Fibroblast of the aortic adventitia (primary cell): Measurements from ENCODE around the gene PAPSS1. TPM values are rescaled to one million over a fixed set of nuclear protein-coding genes. Genes with fewer than 3 reads are reported as not detected.

Experiments used
- DNase-seq: peaks from one replicate; pipeline ENCODE4 v3.0.0-alpha.2; 2010; ENCODE audit warnings: low read depth
- H3K4me3 ChIP-seq: 2 replicates; pipeline ENCODE4 v1.5.1; 2011; ENCODE audit warnings: low read depth, mild to moderate bottlenecking, control low read depth, low read length, moderate library complexity
- total RNA-seq: library from RNA; depleted of rRNA; stranded (reverse); fragments of >200 nt; gene quantifications from 2 replicates; pipeline ENCODE4 v1.2.3, GENCODE V29; 2012; ENCODE audit warnings: low replicate concordance
- TF ChIP-seq, protein P1 (sequence below): IDR thresholded peaks from 2 replicates; pipeline ENCODE4 v1.5.1; 2011; ENCODE audit warnings: mild to moderate bottlenecking, low read length, control low read depth, inconsistent platforms; ENCODE audit not compliant: insufficient read depth

PAPSS1 gene
- total RNA-seq, 1 donor, result 62.0 TPM

DNA sequence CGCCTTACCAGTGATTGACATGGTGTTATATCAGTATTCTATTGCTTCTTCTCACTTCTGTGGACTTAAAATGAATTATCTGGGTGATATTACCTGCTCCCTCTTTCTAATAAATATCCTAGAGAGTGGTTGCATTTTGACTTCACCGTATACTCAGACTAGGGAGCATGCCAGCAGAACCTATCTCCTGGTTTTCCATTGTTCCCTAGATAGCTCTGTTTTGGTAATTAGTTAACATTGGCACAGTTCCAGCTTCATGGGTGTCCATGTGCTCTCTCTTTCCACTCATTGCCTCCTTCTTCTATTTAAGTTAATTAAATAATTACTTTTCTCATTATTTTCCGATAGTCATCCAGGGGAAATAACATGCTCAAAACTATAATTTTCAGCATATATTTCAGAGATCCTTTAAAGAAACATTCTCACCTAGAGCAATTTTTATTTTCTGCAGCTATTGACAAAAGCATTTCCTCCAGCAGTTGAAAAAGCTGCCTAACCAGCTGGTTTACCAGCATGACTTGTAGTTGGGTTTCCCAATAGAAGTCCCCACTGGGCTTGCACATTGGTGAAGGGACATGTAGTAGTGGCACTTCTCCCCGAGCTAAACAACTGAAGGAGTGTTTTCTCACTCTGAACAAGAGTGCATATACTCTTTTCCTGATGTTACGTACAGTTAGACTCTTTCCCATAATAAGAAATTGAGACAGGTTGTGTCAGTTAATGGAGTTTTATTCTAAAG is 27.9 kb upstream of the PAPSS1 start:
- H3K4me3 ChIP-seq, result no peak overlapping the region
- no peak for DNase-seq
- TF ChIP-seq, protein P1, sequence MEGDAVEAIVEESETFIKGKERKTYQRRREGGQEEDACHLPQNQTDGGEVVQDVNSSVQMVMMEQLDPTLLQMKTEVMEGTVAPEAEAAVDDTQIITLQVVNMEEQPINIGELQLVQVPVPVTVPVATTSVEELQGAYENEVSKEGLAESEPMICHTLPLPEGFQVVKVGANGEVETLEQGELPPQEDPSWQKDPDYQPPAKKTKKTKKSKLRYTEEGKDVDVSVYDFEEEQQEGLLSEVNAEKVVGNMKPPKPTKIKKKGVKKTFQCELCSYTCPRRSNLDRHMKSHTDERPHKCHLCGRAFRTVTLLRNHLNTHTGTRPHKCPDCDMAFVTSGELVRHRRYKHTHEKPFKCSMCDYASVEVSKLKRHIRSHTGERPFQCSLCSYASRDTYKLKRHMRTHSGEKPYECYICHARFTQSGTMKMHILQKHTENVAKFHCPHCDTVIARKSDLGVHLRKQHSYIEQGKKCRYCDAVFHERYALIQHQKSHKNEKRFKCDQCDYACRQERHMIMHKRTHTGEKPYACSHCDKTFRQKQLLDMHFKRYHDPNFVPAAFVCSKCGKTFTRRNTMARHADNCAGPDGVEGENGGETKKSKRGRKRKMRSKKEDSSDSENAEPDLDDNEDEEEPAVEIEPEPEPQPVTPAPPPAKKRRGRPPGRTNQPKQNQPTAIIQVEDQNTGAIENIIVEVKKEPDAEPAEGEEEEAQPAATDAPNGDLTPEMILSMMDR, result no peak

DNA sequence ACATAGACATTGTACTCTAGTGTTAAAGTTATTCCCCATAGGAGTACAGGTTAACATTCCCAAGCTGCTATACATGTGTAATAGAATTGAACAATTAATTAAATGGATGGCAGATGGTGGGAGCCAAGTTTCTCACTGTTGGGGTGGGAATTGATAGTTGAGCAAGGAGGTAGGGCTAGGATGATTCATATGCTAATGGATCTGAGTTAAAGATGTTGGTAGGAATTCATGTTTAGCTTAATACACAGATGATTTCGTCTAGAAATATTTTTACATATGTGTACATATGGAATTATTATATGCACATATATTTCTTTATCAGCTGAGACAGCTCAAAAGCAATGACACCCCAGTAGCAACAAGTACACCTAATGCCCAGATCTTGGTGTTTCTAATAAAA is 26.1 kb upstream of the PAPSS1 start:
- TF ChIP-seq, protein P1, result no peak
- DNase-seq, result no peak
- H3K4me3 ChIP-seq, result no peak overlapping the region

DNA sequence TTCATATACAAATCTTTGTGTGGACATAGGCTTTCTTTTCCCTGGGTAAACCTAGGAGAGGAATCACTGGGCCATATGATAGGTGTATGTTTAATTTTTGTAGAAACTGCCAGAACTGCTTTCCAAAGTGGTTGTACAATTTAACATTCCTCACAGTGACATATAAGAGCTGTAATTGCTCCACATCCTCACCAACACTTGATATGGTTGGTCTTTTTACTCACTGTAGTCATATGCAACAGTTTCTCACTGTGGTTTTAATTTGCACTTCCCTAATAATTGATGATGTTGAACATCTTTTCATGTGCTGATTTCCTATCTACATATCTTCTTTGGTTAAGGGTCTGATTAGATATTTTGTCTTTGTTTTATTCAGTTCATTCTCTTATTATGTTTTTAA is 24.5 kb upstream of the PAPSS1 start:
- no peak for DNase-seq
- TF ChIP-seq, protein P1, result no peak
- no peak overlapping the region for H3K4me3 ChIP-seq

DNA sequence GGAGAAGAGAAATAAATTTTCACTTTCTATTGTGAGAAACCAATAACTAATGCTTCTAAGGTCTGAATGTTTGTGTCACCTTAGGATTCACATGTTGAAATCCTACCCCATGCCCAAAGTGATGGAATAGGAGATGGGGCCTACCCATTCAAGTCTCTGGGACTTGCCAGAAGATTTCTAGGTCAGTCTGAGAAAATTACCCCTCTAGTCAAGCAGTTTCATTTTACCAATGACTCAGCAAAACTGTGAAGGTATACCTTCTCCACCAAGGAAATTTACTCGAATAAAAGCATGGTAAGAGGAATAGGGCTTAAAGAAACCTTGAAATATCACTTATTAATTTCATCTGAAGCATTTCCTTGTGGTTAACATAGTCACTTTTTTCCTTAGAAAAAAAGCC is 23.5 kb upstream of the PAPSS1 start:
- no peak for DNase-seq
- TF ChIP-seq, protein P1, result no peak
- no peak overlapping the region for H3K4me3 ChIP-seq

DNA sequence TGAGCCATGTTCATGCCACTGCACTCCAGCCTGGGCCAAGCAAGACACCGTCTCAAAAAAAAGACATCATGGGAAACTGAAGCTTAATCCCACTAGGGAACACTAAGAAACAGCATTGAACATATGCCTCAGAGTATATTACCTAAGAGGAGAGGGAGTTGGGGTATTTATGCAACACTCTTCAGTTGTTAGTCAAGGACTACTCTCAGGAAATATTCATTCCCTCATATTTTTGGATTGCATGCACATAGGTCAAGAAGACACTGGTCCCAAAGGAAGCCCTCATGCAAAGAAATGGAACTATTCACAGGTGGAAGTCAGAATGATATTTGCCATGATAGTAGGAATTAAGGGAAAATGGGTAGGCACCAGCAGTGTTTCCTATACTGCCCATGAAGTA is 22.8 kb upstream of the PAPSS1 start:
- TF ChIP-seq, protein P1, result no peak
- DNase-seq, result no peak
- no peak overlapping the region for H3K4me3 ChIP-seq

DNA sequence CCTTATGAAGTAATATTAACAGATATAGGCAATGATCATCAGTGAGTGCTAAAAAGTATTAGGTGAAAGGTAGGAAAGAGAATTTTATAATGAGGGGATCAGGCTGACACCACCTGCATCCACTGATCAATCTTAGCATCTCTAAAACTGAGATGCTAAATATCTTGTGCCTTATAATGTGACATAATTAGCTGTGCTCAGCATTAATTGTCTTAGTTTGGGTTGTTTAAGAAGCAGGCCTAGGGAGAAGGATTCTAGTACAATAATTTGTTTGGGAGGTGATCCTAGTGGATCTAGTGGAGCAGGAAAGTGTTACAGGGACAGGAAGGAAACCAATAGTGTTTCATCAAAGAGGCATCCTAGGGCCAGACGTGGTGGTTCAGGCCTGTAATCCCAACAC is 22.2 kb upstream of the PAPSS1 start:
- DNase-seq, result no peak
- H3K4me3 ChIP-seq, result no peak overlapping the region
- TF ChIP-seq, protein P1, result no peak
